ENCODE measurements around the gene POC1A. TPM values are rescaled to one million over a fixed set of nuclear protein-coding genes. Genes with fewer than 3 reads are reported as not detected.

Gene POC1A
- total RNA-seq, 2 experiments from 2014 or later: 0.22 to 0.39 TPM

- no peak overlapping the region for H3K27ac Mint-ChIP-seq
- intact Hi-C loops (cut with DNase I, micrococcal nuclease): no loop called here
- no peaks in the 10 kb centered on the region for H3K36me3 Mint-ChIP-seq (ENCODE audit: low read depth)
- no peak overlapping the region for H3K27ac ChIP-seq (ENCODE audit: low read depth in 1 of 2, low read length in 2 of 2)
- no peaks in the 10 kb centered on the region for H3K4me1 Mint-ChIP-seq (ENCODE audit: low read depth)
- TF ChIP-seq, protein P1, sequence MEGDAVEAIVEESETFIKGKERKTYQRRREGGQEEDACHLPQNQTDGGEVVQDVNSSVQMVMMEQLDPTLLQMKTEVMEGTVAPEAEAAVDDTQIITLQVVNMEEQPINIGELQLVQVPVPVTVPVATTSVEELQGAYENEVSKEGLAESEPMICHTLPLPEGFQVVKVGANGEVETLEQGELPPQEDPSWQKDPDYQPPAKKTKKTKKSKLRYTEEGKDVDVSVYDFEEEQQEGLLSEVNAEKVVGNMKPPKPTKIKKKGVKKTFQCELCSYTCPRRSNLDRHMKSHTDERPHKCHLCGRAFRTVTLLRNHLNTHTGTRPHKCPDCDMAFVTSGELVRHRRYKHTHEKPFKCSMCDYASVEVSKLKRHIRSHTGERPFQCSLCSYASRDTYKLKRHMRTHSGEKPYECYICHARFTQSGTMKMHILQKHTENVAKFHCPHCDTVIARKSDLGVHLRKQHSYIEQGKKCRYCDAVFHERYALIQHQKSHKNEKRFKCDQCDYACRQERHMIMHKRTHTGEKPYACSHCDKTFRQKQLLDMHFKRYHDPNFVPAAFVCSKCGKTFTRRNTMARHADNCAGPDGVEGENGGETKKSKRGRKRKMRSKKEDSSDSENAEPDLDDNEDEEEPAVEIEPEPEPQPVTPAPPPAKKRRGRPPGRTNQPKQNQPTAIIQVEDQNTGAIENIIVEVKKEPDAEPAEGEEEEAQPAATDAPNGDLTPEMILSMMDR (IDR thresholded peaks at IDR 0.05): no peak
- no peaks in the 10 kb centered on the region for H3K4me1 ChIP-seq (ENCODE audit: insufficient read depth, low read length)
- DNase-seq: no peak
- ChIA-PET CTCF (interaction anchor here (0.9 to 1.5 kb wide), 2 partner anchors 14 to 135 kb away, joined by 3 read pairs; no protein-coding TSS in a partner anchor), POLR2A (interaction anchor here (1.2 kb wide), 1 partner anchor 141 kb away, joined by 3 read pairs; the partner anchor contains the start of gene RPL29)
- no peak overlapping the region for H3K4me3 ChIP-seq (ENCODE audit: low read length)
- H3K27me3 ChIP-seq (ENCODE audit: control insufficient read depth in 1 of 2, insufficient read depth in 2 of 2, low read length in 2 of 2): no peaks in the 10 kb centered on the region
- ATAC-seq (ENCODE audit: poor library complexity): no peak
- no peaks in the 10 kb centered on the region for H3K9me3 ChIP-seq (ENCODE audit: control insufficient read depth in 1 of 2, insufficient read depth in 1 of 2, low read length in 2 of 2)
- H3K27me3 Mint-ChIP-seq: no peaks in the 10 kb centered on the region
- H3K36me3 ChIP-seq (ENCODE audit: insufficient read depth, low read length): no peaks in the 10 kb centered on the region
- no peak overlapping the region for H3K4me3 Mint-ChIP-seq
- H3K9me3 Mint-ChIP-seq: no peaks in the 10 kb centered on the region
Measured at GRCh38 chr3:52136513-52136912, 17.7 kb downstream of the POC1A start.

GRCh38 chr3:52135332-52135731 is 18.9 kb downstream of the POC1A start:
- no peak overlapping the region for H3K4me3 Mint-ChIP-seq
- H3K9me3 Mint-ChIP-seq: no peaks in the 10 kb centered on the region
- no peaks in the 10 kb centered on the region for H3K4me1 ChIP-seq (ENCODE audit: insufficient read depth, low read length)
- no peaks in the 10 kb centered on the region for H3K36me3 ChIP-seq (ENCODE audit: insufficient read depth, low read length)
- no peaks in the 10 kb centered on the region for H3K4me1 Mint-ChIP-seq (ENCODE audit: low read depth)
- TF ChIP-seq, protein P1 (IDR thresholded peaks at IDR 0.05): no peak
- no peaks in the 10 kb centered on the region for H3K36me3 Mint-ChIP-seq (ENCODE audit: low read depth)
- H3K27me3 ChIP-seq (ENCODE audit: control insufficient read depth in 1 of 2, insufficient read depth in 2 of 2, low read length in 2 of 2): no peaks in the 10 kb centered on the region
- no peak overlapping the region for H3K27ac ChIP-seq (ENCODE audit: low read depth in 1 of 2, low read length in 2 of 2)
- POLR2A ChIA-PET: no interaction called here
- no peak for DNase-seq
- H3K4me3 ChIP-seq (ENCODE audit: low read length): no peak overlapping the region
- CTCF ChIA-PET: no interaction called here
- no peaks in the 10 kb centered on the region for H3K9me3 ChIP-seq (ENCODE audit: control insufficient read depth in 1 of 2, insufficient read depth in 1 of 2, low read length in 2 of 2)
- intact Hi-C loops (cut with DNase I, micrococcal nuclease): no loop called here
- H3K27me3 Mint-ChIP-seq: no peaks in the 10 kb centered on the region
- ATAC-seq (ENCODE audit: poor library complexity): no peak
- no peak overlapping the region for H3K27ac Mint-ChIP-seq

DNA sequence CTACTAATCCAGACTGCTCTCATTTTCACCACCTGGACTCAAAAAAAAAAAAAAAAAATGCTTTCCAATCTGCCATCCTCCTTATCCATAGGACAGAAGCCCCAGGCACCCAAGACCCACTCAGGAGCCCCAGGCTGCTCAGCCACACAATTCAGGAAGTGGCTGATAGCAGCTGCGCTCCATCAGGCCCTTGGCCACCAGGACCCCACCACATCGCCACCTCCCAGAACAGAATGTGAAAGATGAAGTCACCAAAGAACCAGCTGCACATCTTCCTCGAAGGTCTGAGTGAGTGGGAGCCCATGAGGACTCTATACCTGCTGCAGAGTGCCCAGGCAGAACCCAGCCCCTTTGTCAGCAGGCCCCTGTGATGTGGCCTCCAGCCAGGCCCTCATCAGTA is 19.5 kb downstream of the POC1A start:
- intact Hi-C loops (cut with DNase I, micrococcal nuclease): no loop called here
- H3K27ac Mint-ChIP-seq: no peak overlapping the region
- CTCF ChIA-PET: interaction anchor here (0.7 kb wide), 1 partner anchor 87 kb away, joined by 4 read pairs; no protein-coding TSS in a partner anchor

More for the DNA sequence above, 19.5 kb downstream of the POC1A start:
- DNase-seq (no peak), ATAC-seq (ENCODE audit: poor library complexity) (no peak)
- no peaks in the 10 kb centered on the region for H3K9me3 ChIP-seq (ENCODE audit: control insufficient read depth in 1 of 2, insufficient read depth in 1 of 2, low read length in 2 of 2)
- POLR2A ChIA-PET: no interaction called here
- no peaks in the 10 kb centered on the region for H3K36me3 ChIP-seq (ENCODE audit: insufficient read depth, low read length)
- no peak overlapping the region for H3K4me3 ChIP-seq (ENCODE audit: low read length)
- Mint-ChIP-seq H3K27me3 (no peaks in the 10 kb centered on the region), H3K36me3 (ENCODE audit: low read depth) (no peaks in the 10 kb centered on the region), H3K9me3 (no peaks in the 10 kb centered on the region), H3K4me1 (ENCODE audit: low read depth) (no peaks in the 10 kb centered on the region), H3K4me3 (no peak overlapping the region)
- no peak overlapping the region for H3K27ac ChIP-seq (ENCODE audit: low read depth in 1 of 2, low read length in 2 of 2)
- H3K4me1 ChIP-seq (ENCODE audit: insufficient read depth, low read length): no peaks in the 10 kb centered on the region
- no peaks in the 10 kb centered on the region for H3K27me3 ChIP-seq (ENCODE audit: control insufficient read depth in 1 of 2, insufficient read depth in 2 of 2, low read length in 2 of 2)
- TF ChIP-seq, protein P1 (IDR thresholded peaks at IDR 0.05): no peak

Measured in CD4-positive, alpha-beta T cell (primary cell).